Lung (tissue), 12 donors: ENCODE measurements around the gene ACAD11. TPM values are rescaled to one million over a fixed set of nuclear protein-coding genes. Genes with fewer than 3 reads are reported as not detected.
"Not testable (repeated sequence)": the region's sequence is repeated elsewhere in the genome, so short reads cannot be mapped to it uniquely, and the experiment has no call there.

Source experiments
- ATAC-seq: fragments of 200-7000 bp; cut with Tn5 transposase; one replicate; pipeline ENCODE4 v1.9.1; 2020; ENCODE audit warnings: moderate number of reproducible peaks; ENCODE audit not compliant: insufficient read depth, low FRiP score
- DNase-seq, 3 donors: peaks; one replicate each; pipeline ENCODE4 v3.0.0-alpha.2; 2013 to 2017
- H3K27ac ChIP-seq, 2 donors: one replicate each; pipeline ENCODE4 v1.5.1; 2013; ENCODE audit warnings: mild to moderate bottlenecking in 2 of 2, moderate library complexity in 2 of 2, control low read depth in 1 of 2, inconsistent platforms in 1 of 2, low read depth in 1 of 2, low read length in 1 of 2
- H3K27me3 ChIP-seq, 3 donors: one replicate each; pipeline ENCODE4 v1.5.1; 2013; ENCODE audit warnings: low read length in 2 of 3; ENCODE audit not compliant: control insufficient read depth in 3 of 3, insufficient read depth in 3 of 3
- H3K36me3 ChIP-seq, 4 donors: one replicate each; pipeline ENCODE4 v1.5.1; 2013; ENCODE audit warnings: low read length in 4 of 4, mild to moderate bottlenecking in 1 of 4, moderate library complexity in 1 of 4; ENCODE audit not compliant: control insufficient read depth in 4 of 4, insufficient read depth in 4 of 4
- H3K4me1 ChIP-seq, 5 donors: one replicate each; pipeline ENCODE4 v1.5.1; 2013; ENCODE audit warnings: low read length in 5 of 5, mild to moderate bottlenecking in 2 of 5, moderate library complexity in 1 of 5; ENCODE audit not compliant: control insufficient read depth in 5 of 5, insufficient read depth in 5 of 5
- H3K4me3 ChIP-seq: one replicate; pipeline ENCODE4 v1.5.1; 2013; ENCODE audit warnings: mild to moderate bottlenecking, control low read depth, moderate library complexity
- H3K9ac ChIP-seq, 2 donors: one replicate each; pipeline ENCODE4 v1.5.1; 2013; ENCODE audit warnings: low read length in 2 of 2, control low read depth in 1 of 2; ENCODE audit not compliant: insufficient read depth in 1 of 2
- H3K9me3 ChIP-seq, 4 donors: one replicate each; pipeline ENCODE4 v1.5.1; 2013; ENCODE audit warnings: low read length in 3 of 4, mild to moderate bottlenecking in 1 of 4, moderate library complexity in 1 of 4; ENCODE audit not compliant: control insufficient read depth in 4 of 4, insufficient read depth in 3 of 4
- WGBS, 2 donors: extraction: QIAGEN DNeasy Blood & Tissue Kit; methylation state at CpG; one replicate each; pipeline ENCODE4 v1.1.7; 2013; 5-methylcytosine and 5-hydroxymethylcytosine counted together
- polyA plus RNA-seq, 2 donors: library from polyadenylated mRNA; stranded (reverse); fragments of 200-250 nt; gene quantifications; one replicate each; pipeline ENCODE4 v1.2.1, GENCODE V29; 2013
- total RNA-seq, 2 donors: library from RNA; depleted of rRNA in 1 of 2; stranded (reverse); fragments of >200 nt in 1 of 2; gene quantifications; one replicate each; pipeline ENCODE4 v1.2.1, GENCODE V29; 2014 to 2021
- TF ChIP-seq, protein P1 (sequence below): IDR thresholded peaks from 2 replicates; pipeline ENCODE4 v1.5.1; 2012; ENCODE audit warnings: mild to moderate bottlenecking; ENCODE audit errors: control extremely low read depth, extremely low read depth
- donor health status: control.
- donor health status: control.
- donor health status: Bipolar disorder and iron deficiency.
- donor health status: healthy.
- donor health status: DM: yes; HTN: yes; CAD: no.

ACAD11 gene
- total and polyA plus RNA-seq, 4 donors = 6.3 to 34.2 (median 16.0) TPM

DNA sequence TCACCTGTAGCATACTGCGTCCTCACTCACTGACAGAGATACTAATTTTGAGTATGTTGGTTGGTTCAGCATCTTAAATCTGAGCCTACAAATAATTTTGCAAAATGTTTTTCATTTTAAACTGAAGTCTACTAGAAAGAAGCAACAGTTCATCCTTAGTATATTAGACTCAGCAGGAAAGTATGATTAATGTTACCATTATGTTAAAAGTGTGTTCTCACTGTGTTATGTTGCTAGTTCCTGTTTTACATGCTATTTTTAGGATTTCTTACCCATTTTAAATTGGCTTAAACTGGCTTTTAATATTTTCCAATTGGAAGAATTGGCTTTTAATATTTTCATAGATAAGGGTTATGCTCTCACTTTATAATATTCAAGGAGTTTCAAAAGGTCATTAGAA, 36.8 kb downstream of the ACAD11 start:
- no peak overlapping the region for H3K27ac ChIP-seq
- DNase-seq (no peak), ATAC-seq (no peak)
- H3K27me3 ChIP-seq = no peaks in the 10 kb centered on the region
- WGBS, 2 donors = 87 to 91% methylated on average over 1 of the region's 1 CpG
- H3K9me3 ChIP-seq = no peaks in the 10 kb centered on the region
- no peak overlapping the region for H3K9ac ChIP-seq
- H3K4me1 ChIP-seq = peaks cover 0 to 2% (median 0%) of the 10 kb centered on the region in 5 donors
- TF ChIP-seq, protein P1, sequence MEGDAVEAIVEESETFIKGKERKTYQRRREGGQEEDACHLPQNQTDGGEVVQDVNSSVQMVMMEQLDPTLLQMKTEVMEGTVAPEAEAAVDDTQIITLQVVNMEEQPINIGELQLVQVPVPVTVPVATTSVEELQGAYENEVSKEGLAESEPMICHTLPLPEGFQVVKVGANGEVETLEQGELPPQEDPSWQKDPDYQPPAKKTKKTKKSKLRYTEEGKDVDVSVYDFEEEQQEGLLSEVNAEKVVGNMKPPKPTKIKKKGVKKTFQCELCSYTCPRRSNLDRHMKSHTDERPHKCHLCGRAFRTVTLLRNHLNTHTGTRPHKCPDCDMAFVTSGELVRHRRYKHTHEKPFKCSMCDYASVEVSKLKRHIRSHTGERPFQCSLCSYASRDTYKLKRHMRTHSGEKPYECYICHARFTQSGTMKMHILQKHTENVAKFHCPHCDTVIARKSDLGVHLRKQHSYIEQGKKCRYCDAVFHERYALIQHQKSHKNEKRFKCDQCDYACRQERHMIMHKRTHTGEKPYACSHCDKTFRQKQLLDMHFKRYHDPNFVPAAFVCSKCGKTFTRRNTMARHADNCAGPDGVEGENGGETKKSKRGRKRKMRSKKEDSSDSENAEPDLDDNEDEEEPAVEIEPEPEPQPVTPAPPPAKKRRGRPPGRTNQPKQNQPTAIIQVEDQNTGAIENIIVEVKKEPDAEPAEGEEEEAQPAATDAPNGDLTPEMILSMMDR = no peak
- no peak overlapping the region for H3K4me3 ChIP-seq
- H3K36me3 ChIP-seq = peaks cover 3 to 13% (median 7%) of the 10 kb centered on the region in 4 donors

GRCh38 chr3:132622148-132622547, 37.5 kb downstream of the ACAD11 start:
- H3K36me3 ChIP-seq = peaks cover 3 to 8% (median 6%) of the 10 kb centered on the region in 4 donors
- no peak overlapping the region for H3K9ac ChIP-seq
- ATAC-seq (no peak), DNase-seq (no peak)
- 17 to 48% methylated on average over 1 of the region's 1 CpG for WGBS, 2 donors
- H3K27ac ChIP-seq = no peak overlapping the region
- H3K4me1 ChIP-seq = peaks cover 0 to 2% (median 0%) of the 10 kb centered on the region in 5 donors
- TF ChIP-seq, protein P1 = no peak
- H3K9me3 ChIP-seq = no peaks in the 10 kb centered on the region
- H3K27me3 ChIP-seq = no peaks in the 10 kb centered on the region
- no peak overlapping the region for H3K4me3 ChIP-seq

GRCh38 chr3:132616780-132617179, 42.8 kb downstream of the ACAD11 start:
- WGBS, 2 donors = 96 to 100% methylated on average over 1 of the region's 1 CpG
- Histone ChIP-seq H3K27me3 (no peaks in the 10 kb centered on the region), H3K4me3 (no peak overlapping the region), H3K27ac (no peak overlapping the region), H3K9me3 (no peaks in the 10 kb centered on the region), H3K9ac (no peak overlapping the region), H3K36me3 (peaks cover 0 to 7% (median 2%) of the 10 kb centered on the region in 4 donors), H3K4me1 (peaks cover 0 to 2% (median 0%) of the 10 kb centered on the region in 5 donors)
- TF ChIP-seq, protein P1 = no peak
- ATAC-seq (no peak), DNase-seq (no peak)

GRCh38 chr3:132615881-132616280, 43.7 kb downstream of the ACAD11 start:
- WGBS, 2 donors = 58 to 61% methylated on average over 3 of the region's 3 CpGs

DNA sequence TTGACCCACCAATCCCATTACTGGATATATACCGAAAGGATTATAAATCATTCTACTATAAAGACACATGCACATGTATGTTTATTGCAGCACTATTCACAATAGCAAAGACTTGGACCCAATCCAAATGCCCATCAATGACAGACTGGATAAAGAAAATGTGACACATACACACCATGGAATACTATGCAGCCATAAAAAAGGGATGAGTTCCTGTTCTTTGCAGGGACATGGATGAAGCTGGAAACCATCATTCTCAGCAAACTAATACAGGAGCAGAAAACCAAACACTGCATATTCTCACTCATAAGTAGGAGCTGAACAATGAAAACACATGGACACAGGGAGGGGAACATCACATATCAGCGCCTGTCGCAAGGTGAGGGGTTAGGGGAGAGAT, 44.3 kb downstream of the ACAD11 start:
- DNase-seq, H3K27ac ChIP-seq, H3K4me1 ChIP-seq, H3K9me3 ChIP-seq, H3K36me3 ChIP-seq, H3K4me3 ChIP-seq, H3K27me3 ChIP-seq, ATAC-seq, H3K9ac ChIP-seq: not testable (repeated sequence)
- WGBS, 2 donors = 98 to 100% methylated on average over 3 of the region's 3 CpGs

More at GRCh38 chr3:132615881-132616280, 43.7 kb downstream of the ACAD11 start:
- Histone ChIP-seq H3K9ac (no peak overlapping the region), H3K4me1 (peaks cover 0 to 2% (median 0%) of the 10 kb centered on the region in 5 donors), H3K27me3 (no peaks in the 10 kb centered on the region), H3K27ac (no peak overlapping the region), H3K4me3 (no peak overlapping the region), H3K36me3 (peaks cover 0 to 3% (median 2%) of the 10 kb centered on the region in 4 donors), H3K9me3 (no peaks in the 10 kb centered on the region)
- ATAC-seq = no peak
- no peak for DNase-seq
- TF ChIP-seq, protein P1 = no peak

GRCh38 chr3:132606620-132607019, 53.0 kb downstream of the ACAD11 start:
- not testable (repeated sequence) for H3K27ac ChIP-seq, ATAC-seq, H3K9me3 ChIP-seq, DNase-seq, H3K27me3 ChIP-seq, H3K9ac ChIP-seq, H3K4me3 ChIP-seq, H3K36me3 ChIP-seq, H3K4me1 ChIP-seq
- WGBS, 2 donors = 88% methylated on average over 8 of the region's 8 CpGs
